HG03460 (cell line): ENCODE data around the gene KRT36.

Experiments
- ATAC-seq: cut with Tn5 transposase; IDR thresholded peaks from one replicate; pipeline ENCODE4 v1.9.1; 2021; ENCODE audit not compliant: unreplicated experiment

KRT36 gene

DNA sequence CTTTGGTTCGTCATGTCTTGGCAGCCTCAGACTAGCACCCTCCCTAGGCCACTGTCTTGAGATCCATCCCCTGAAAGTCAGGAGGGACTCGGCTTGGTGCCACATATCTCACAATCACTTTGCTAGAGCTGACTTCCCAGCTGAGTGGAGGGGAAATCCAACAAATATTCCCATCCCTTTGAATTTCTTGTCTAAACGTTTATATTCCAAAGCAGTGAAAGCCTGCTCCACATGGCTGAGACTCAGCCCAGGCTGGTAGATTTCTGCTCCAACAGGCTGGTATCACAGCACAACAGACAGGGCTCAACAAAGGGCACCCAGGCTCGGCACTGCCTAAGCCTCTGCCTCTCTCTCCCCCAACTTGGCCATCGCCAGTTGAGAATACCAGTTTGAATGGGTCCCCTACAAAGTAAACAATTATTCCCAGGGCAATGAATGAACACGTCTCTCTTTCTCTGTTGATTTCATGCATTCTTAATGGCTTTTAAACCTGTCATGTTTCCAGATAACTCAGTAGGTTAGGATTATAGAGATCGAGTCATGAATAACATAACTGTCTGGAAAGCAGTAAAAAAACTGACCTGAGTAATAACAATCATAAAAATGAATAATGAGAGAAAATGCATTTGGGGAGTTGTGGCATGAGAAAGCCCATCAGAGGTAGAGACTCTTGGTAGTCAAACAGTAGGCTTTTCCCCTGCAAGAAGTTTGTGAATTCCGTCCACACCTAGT, 14.7 kb upstream of the KRT36 start:
- no peak for ATAC-seq

DNA sequence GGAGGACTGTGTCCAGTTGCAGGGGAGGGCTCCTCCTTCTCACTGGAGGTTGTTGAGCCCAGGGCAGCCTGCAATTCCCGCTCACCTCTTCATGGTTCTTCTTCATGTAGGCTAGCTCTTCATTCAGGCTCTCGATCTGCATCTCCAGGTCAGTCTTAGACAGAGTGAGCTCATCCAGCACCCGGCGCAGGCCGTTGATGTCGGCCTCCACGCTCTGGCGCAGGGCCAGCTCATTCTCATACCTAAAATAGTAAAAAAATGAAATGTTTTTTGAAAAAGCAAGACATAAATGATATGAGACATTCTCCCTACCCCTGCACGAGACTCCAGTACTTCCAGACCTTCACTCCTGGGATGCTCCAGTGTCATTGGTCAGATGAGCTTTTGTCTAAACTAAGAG, 13.5 kb upstream of the KRT36 start:
- ATAC-seq, result no peak

GRCh38 chr17:41500131-41500911, 10.6 kb upstream of the KRT36 start:
- no peak for ATAC-seq

DNA sequence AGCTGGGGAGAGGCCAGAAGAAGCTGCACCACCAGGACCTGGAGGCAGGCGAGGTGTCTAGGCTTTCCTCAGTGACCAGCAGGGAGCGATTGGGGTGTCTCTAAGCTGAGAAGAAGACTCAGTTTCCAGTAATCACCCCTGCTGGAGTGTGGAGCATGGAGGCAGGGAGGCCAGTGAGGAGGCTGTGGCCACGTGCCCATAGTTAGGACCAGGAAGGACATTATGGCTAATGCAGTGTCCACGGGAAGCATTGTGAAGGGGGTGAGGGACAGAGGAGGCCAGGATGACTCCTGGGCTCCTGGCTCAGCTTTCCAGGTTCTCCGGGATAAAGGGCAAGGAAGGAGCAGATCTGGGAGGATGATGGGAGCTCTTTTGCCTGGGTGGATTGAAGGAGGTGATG, 10.0 kb upstream of the KRT36 start:
- ATAC-seq, result no peak

DNA sequence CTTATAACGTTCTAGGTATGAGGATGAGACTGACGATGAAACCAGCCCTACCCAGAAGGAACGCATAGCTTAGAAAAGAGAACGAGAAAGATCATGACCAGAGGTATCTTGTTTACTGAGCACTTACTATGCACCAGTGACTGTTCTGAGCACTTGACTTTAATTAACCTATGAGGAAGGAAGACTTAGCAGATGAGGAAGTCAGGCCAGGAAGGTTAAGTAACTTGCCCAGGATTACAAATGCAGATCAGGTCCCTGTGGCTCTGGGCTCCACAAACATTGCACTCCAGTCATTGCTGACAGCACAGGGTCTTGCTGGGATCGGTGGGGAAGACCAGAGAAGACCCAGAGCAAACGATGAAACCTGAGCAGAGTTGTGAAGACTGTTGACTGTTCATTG, 8.6 kb upstream of the KRT36 start:
- no peak for ATAC-seq

GRCh38 chr17:41496803-41497484, 7.2 kb upstream of the KRT36 start:
- no peak for ATAC-seq

DNA sequence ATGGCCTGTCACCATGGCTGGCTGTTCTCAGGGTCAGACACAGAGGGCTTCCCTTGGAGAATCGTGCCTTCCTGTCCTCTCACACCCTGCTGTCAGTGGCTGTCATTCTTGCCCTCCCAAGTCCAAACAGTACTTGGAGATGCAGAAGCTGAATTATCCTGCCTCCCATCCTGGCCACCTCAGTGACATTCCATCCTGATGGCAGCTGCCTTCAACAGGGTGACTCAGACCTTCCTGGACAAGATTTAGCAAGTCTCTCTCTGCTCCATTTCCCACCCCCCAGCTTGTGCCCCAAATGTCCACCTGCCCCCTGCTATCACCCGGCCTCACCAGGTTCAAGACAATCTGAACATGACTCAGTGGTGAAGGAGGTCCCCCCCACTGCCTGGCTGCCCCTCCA, 4.8 kb upstream of the KRT36 start:
- no peak for ATAC-seq

DNA sequence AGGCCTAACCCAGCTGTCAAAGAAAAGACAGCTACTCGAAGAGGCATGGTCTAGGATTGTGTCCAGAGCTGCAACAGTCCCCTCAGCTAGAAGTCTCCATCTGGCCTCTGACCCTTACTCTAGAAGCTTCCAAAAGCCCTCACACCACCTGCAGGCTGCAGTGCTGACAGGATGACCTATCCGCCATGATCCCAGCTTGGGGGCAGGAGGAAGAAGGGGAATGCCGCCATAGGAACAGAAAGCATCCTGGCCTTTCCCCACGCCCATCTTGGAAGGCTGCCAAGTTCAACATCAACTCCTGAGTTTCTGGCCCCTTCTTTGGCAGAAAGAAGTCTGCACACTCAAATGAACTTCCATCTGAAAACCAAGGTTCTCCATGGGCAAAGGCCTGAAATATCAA, 3.1 kb upstream of the KRT36 start:
- ATAC-seq, result no peak

DNA sequence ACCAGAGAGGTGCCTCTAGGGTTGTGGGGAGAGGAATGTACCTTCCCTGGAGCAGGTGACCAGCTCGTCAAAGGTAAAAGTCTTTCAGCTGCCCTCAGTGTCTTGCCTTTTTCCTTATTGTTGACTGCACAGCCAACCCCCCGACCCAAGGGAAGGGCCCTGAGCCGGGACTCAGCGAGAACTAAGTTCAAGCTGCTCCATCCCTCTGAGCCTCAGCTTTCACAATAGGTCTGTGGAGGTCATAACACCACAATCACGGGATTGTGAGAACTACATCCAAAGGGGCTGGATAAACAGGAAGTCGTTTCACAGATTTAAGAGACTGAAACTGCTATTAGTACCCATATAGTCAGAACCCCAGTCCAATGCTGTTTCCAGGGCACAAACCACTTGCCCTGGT, 2.6 kb upstream of the KRT36 start:
- ATAC-seq, result no peak

DNA sequence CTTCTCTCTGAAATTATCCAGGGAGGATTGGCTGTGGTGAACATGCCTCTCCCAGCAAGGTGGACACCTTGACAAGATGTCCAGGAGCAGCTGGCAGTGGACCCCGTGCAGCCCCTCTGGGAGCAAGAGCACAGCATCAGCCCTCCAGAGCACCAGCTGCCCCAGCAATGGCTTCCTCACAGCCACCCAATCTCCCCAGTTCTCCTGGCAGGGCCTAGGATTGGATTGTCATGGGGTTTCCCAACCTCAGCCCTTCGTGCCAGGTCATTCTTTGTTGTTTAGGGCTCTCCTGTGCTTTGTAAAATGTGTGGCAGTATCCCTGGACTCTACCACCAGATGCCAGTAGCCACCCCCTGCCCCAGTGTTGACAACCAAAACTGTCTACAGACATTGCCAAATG, 1.8 kb upstream of the KRT36 start:
- no peak for ATAC-seq

DNA sequence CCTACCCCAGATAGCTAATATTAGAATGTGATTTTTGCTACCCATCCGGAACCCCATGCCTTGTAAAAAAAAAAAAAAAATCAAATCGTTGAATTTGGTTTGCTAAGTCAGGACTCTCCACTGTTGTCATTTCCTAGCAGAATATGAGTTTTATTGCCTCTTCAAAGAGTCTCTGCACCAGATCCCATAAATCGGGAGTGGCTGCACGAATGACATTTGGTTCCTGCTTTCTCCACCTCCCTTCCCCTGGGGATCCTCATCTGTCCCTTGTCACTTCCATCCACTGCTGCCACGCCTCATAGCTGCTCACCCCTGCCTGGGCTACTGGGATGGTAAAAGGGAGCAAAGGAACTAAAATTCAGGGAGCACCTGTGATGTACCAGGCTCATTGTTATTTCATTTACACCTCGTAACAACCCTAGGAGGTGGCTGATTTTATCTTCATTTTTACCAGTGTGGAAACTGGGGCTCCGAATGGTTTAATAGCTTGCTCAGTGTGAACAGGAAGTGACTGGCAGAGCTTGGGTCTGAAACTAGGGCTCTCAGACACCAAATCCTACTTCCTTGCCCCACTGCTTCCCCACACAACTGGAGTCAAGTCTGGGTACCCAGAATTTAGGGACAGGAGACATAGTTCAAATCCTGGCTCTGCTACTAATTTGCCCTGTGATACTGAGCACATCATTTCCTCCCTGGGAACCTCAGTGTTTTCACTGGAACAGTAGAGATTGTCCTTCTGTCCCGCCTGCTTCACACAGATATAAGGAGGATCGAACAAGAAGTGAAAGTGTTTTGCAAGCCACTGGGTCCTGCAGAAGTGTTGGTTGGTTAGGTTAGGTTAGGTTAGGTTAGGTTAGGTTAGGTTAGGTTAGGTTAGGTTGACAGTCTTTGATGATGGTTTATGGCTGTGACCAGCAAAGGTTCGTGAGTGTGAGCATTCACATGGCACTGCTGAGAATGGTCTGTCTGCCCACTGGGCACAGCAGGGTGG, 585 bp upstream of the KRT36 start:
- no peak for ATAC-seq

DNA sequence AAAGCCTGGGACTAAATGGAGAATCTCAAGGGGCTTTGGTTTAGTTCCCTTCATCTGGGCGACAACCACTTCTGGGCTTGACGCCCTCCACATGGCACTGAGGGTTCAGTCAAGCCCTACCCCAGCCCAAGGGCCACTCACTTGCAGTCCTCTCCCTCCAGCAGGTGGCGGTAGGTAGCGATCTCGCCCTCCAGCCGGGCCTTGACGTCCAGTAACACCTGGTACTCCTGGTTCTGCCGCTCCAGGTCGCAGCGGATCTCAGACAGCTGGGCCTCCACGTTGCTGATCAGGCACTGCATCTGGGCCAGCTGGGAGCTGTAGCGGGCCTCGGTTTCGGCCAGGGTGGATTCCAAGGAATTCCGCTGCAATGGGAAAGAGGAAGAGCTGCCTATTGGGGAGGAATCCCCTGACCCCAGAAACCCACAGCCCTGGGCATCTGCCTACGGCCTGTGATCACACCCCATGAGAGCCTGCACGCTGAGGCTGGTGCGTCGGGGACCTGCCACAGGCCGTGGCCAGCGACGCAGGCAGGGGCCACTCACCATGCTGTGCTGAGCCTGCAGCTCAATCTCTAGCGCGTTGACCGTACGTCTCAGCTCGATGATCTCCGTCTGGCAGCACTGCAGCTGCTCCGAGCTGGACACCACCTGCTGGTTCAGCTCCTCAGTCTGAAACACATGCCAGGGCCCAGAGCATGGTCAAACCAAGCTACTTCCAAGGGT, 2.7 kb downstream of the KRT36 start:
- no peak for ATAC-seq

DNA sequence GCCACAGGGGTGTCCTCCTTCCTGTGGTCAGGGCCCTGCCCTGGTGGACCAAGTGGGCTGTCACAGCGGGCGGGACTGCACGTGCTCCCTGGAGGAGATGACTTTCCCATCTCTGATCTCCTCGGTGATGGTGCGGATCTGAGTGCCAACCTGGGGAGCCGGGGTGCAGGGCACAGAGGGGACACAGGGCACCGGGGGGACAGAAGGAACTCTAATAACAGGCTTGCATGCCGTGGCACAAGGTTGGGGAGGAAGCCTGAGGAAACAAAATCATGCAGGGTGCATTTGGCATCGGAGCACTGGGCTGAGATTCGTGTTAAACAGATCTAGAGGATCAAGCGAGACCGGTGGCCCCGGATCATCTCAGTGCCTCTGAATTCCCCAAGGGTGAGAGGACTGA, 3.4 kb downstream of the KRT36 start:
- no peak for ATAC-seq

- no peak for ATAC-seq
Observed at GRCh38 chr17:41484920-41485904, 4.5 kb downstream of the KRT36 start.

DNA sequence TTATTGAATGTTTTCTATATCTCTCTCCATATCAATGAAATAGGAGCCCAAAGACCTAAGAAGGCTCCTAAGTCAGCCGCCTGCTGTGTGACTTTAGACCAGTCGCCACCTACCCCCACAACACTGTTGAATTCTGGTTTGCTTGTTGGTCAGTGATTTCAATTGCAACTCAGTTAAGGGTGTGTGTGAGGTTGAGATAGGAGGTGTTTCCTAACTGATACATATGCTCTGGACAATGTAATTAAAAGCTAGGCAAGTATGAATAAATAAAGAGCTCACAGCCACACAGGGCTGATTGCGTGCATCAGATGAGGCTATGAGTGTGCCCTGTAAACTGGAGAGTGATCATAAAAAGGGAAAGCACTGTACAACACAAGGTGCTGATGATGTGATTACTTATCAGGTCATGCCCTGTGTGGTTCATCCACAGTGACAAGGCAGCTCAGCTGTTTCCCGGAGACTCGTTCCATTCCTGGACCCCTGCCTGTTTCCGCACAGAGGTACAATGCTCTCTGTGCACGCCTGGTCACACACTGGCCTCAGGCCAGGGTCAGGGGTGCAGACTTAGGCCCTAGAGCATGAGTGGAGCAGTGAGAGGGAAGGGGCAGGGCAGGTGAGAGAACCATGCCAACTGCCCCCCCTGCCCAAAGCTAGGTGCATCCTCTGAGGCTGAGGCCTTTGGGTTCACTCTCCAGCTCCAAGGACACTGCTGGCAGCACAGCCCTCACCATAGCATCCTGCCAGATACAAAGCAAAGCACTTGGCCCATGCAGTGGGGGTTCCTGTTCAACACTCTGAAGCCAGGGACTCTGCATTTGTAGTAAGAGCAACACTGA, 5.5 kb downstream of the KRT36 start:
- ATAC-seq, result no peak

- no peak for ATAC-seq
Observed at GRCh38 chr17:41483531-41483930, 6.2 kb downstream of the KRT36 start.

DNA sequence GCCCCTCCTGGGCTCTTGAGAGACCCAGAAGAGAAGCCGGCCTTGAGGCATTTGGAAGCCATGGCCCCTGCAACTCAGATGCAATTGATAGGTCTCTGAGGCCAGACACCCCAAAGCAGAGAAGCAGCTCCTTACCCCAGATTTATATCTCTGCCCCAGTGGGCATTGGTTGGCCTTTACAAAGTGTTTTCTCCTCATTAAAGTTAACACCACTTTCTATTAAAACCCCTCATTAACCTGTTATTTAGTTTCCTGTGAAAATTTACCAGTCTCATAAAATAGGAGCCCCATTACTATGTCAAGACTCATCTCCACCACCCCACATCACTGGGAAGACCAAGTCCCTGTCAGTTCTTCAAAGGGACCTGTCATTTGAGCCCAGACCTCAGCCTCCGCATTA, 8.7 kb downstream of the KRT36 start, which contains the start of gene KRT35:
Gene KRT35, minus strand, starts transcription at position 116 of the 400 bp plus-strand sequence. Its CDS starts 54 bp downstream, at position 62.
- ATAC-seq, result no peak

DNA sequence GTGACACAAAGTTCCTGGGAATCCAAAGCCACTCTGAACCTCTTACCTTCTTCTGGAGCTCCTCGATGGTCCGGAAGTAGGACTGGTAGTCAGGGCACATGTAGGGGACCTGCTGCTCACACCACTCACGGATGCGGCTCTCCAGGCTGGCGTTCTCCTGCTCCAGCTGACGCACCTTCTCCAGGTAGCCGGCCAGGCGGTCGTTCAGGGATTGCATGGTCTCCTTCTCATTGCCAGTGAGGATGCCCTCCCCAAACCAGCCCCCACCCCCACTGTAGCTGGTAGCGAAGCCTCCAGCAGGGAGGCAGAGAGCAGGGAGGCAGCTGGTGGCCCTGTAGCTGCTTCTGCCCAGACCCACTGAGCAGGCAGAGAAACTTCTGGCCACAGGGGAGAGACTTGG, 9.1 kb downstream of the KRT36 start:
- no peak for ATAC-seq
